Smooth muscle cell (in vitro differentiated cells): ENCODE data around the gene P2RX1. TPM values are rescaled to one million over a fixed set of nuclear protein-coding genes. Genes with fewer than 3 reads are reported as not detected.

Source experiments
- DNase-seq: peaks from one replicate; lab custom pipeline; 2025; ENCODE audit not compliant: unreplicated experiment; lab: John Stamatoyannopoulos, UW
- H2AFZ ChIP-seq: fragments of 200-600 bp; sonication (generic); 2 replicates; pipeline ENCODE4 v1.6.0; 2016; ENCODE audit warnings: antibody characterized with exemption, low read depth, mild to moderate bottlenecking
- H3F3A ChIP-seq: fragments of 200-600 bp; sonication (generic); 2 replicates; pipeline ENCODE4 v1.6.0; 2017; ENCODE audit warnings: antibody characterized with exemption, low read depth
- H3K27ac ChIP-seq: fragments of 200-600 bp; sonication (generic); 2 replicates; pipeline ENCODE4 v1.5.1; 2016; ENCODE audit warnings: low read depth, mild to moderate bottlenecking
- H3K27me3 ChIP-seq: fragments of 200-600 bp; sonication (generic); 2 replicates; pipeline ENCODE4 v1.6.1; 2016; ENCODE audit warnings: low read depth, mild to moderate bottlenecking
- H3K36me3 ChIP-seq: fragments of 200-600 bp; sonication (generic); 2 replicates; pipeline ENCODE4 v1.5.1; 2016; ENCODE audit warnings: low read depth
- H3K4me1 ChIP-seq: fragments of 200-600 bp; sonication (generic); 2 replicates; pipeline ENCODE4 v1.5.1; 2016; ENCODE audit warnings: low read depth
- H3K4me2 ChIP-seq: fragments of 200-600 bp; sonication (generic); 2 replicates; pipeline ENCODE4 v1.6.0; 2016; ENCODE audit warnings: mild to moderate bottlenecking
- H3K4me3 ChIP-seq: fragments of 200-600 bp; sonication (generic); 2 replicates; pipeline ENCODE4 v1.5.1; 2016; ENCODE audit warnings: mild to moderate bottlenecking
- H3K79me2 ChIP-seq: fragments of 200-600 bp; sonication (generic); 2 replicates; pipeline ENCODE4 v1.6.0; 2016; ENCODE audit warnings: low read depth, mild to moderate bottlenecking
- H3K9ac ChIP-seq: fragments of 200-600 bp; sonication (generic); 2 replicates; pipeline ENCODE4 v1.6.0; 2016; ENCODE audit warnings: low read depth
- H3K9me3 ChIP-seq: fragments of 200-600 bp; sonication (generic); replicated peaks from 2 replicates; pipeline ENCODE4 v1.5.1; 2016; ENCODE audit warnings: low read depth
- H4K20me1 ChIP-seq: fragments of 200-600 bp; sonication (generic); 2 replicates; pipeline ENCODE4 v1.6.0; 2016; ENCODE audit warnings: low read depth
- WGBS: methylation state at CpG from one replicate; pipeline ENCODE4 v1.1.7; 2016; ENCODE audit warnings: low lambda C conversion rate; 5-methylcytosine and 5-hydroxymethylcytosine counted together
- polyA plus RNA-seq: library from polyadenylated mRNA; unstranded; fragments of >200 nt; fragmentation: Nextera tagmentation; extraction: Ambion mirVana; gene quantifications from 2 replicates; pipeline ENCODE4 v1.2.1, GENCODE V29; 2016
- total RNA-seq: library from RNA; depleted of rRNA; stranded (reverse); fragments of >200 nt; gene quantifications from 2 replicates; pipeline ENCODE4 v1.2.3, GENCODE V29; 2014
- TF ChIP-seq, protein P1 (sequence below): fragments of 200-600 bp; sonication (generic); IDR thresholded peaks from 2 replicates; pipeline ENCODE4 v1.5.1; 2017; ENCODE audit warnings: borderline replicate concordance, mild to moderate bottlenecking, antibody characterized with exemption; ENCODE audit not compliant: insufficient read depth, poor library complexity, severe bottlenecking

The P2RX1 gene
- total and polyA plus RNA-seq, 2 experiments from 2014 or later: 1.3 to 3.2 TPM

DNA sequence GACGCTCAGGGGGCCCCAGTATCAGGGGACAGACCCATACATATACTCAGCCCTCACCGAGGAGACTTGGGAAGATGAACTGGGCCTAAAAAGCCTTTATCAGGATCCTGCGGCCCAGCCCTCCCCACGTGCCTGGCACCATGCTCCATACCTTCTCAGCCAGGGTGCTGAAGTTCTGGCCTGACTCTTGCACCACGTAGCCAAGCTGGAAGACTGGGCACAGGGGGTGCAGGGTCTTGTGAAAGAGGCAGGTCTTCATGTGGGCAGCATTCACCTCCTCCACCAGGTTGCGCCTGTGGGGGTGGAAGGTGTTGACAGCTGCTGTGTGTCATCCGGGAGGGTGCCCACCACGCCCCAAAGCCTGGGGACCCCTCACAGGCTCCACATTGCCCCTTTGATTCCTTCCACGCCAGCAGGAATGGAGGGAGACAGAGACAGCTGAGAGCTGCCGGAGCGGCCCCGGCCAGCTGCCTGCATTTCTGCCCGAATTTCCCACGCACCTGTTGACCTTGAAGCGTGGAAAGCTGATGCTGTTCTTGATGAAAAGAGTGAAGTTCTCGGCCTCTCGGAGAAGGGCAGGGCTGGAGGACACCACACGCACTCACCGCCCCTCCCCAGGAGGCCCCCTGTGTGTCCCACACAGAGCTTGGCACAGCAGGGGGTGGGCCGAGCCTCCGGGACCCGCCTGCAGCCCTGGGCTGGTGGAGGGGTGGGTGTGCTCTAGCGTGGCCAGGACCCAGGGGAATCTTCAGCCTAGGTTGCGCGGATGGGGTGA, 13.0 kb downstream of the P2RX1 start:
- Histone ChIP-seq H3K4me2 (no peak overlapping the region), H3K9me3 (no peaks in the 10 kb centered on the region), H3K27me3 (no peaks in the 10 kb centered on the region), H3K9ac (no peak overlapping the region), H2AFZ (no peak overlapping the region), H4K20me1 (no peaks in the 10 kb centered on the region), H3K36me3 (no peaks in the 10 kb centered on the region), H3K27ac (no peak overlapping the region), H3K4me3 (no peak overlapping the region), H3K79me2 (no peaks in the 10 kb centered on the region), H3F3A (no peaks in the 10 kb centered on the region), H3K4me1 (no peaks in the 10 kb centered on the region)
- WGBS: 84% methylated on average over 21 of the region's 25 CpGs
- TF ChIP-seq, protein P1, sequence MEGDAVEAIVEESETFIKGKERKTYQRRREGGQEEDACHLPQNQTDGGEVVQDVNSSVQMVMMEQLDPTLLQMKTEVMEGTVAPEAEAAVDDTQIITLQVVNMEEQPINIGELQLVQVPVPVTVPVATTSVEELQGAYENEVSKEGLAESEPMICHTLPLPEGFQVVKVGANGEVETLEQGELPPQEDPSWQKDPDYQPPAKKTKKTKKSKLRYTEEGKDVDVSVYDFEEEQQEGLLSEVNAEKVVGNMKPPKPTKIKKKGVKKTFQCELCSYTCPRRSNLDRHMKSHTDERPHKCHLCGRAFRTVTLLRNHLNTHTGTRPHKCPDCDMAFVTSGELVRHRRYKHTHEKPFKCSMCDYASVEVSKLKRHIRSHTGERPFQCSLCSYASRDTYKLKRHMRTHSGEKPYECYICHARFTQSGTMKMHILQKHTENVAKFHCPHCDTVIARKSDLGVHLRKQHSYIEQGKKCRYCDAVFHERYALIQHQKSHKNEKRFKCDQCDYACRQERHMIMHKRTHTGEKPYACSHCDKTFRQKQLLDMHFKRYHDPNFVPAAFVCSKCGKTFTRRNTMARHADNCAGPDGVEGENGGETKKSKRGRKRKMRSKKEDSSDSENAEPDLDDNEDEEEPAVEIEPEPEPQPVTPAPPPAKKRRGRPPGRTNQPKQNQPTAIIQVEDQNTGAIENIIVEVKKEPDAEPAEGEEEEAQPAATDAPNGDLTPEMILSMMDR: no peak
- no peak for DNase-seq

DNA sequence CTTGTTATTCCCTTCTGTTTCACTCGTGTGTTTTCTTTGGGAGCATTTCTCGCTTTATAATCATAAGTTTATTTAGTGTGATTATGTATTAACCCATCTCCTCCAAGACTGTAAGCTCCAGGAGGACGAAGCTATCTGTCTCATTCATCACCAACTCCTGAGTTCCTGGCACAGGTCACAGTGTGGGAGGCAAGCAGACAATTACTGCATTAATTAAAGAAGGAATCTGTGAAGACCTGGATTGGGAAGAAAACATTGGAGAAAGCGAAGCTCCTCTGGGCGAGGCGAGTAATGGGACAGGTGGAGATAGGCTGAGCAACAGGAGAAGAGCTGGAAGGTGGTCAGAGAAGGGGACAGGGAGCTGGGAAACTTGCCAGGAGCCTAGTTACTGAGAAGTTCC, 15.6 kb downstream of the P2RX1 start:
- no peaks in the 10 kb centered on the region for H3K4me1 ChIP-seq
- no peak overlapping the region for H2AFZ ChIP-seq
- TF ChIP-seq, protein P1: no peak
- H3K9me3 ChIP-seq: no peaks in the 10 kb centered on the region
- H3K36me3 ChIP-seq: no peaks in the 10 kb centered on the region
- DNase-seq: no peak
- no peaks in the 10 kb centered on the region for H3K79me2 ChIP-seq
- no peak overlapping the region for H3K9ac ChIP-seq
- H3K27ac ChIP-seq: no peak overlapping the region
- H3K27me3 ChIP-seq: no peaks in the 10 kb centered on the region
- 89% methylated on average over 6 of the region's 6 CpGs for WGBS
- no peaks in the 10 kb centered on the region for H3F3A ChIP-seq
- no peaks in the 10 kb centered on the region for H4K20me1 ChIP-seq
- no peak overlapping the region for H3K4me3 ChIP-seq
- no peak overlapping the region for H3K4me2 ChIP-seq

DNA sequence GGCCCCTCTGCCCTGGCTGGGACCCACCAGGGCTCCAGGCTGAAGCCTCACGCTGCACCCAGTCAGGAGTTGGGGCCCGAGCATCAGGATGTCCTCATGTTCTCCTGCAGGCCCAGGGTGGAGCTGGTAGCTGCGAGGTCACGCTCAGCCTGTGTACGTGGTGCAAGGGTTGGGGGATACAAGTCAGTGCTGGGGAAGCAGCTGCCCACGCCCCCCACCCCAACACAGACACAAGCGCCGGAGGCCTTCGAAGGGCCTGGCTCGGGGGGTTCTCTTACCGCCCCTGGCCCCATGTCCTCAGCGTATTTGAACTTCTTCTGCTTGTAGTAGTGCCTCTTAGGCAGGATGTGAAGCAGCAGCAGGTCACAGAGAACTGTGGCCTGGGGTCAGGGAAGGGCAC, 18.5 kb downstream of the P2RX1 start:
- Histone ChIP-seq H3K4me3 (no peak overlapping the region), H3K9ac (no peak overlapping the region), H3K79me2 (no peaks in the 10 kb centered on the region), H3K27me3 (no peaks in the 10 kb centered on the region), H3K9me3 (no peaks in the 10 kb centered on the region), H3F3A (peaks cover 7% of the 10 kb centered on the region), H3K27ac (no peak overlapping the region), H3K36me3 (no peaks in the 10 kb centered on the region), H3K4me1 (peaks cover 4% of the 10 kb centered on the region), H3K4me2 (no peak overlapping the region), H4K20me1 (no peaks in the 10 kb centered on the region), H2AFZ (no peak overlapping the region)
- TF ChIP-seq, protein P1: no peak
- 96% methylated on average over 12 of the region's 12 CpGs for WGBS
- no peak for DNase-seq

DNA sequence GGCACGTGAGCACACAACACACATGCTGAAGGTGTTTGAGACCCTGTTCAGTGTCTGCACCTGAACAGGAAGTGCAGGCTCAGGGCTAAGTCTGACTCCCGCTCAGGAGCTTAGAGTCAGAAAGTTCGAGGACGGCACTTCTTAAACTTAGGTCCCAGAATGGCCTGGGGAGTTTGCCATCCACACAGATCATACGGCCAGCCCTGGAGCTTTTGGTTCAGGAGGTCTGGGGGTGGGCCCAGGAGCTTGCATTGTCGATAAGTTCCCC, 19.4 kb downstream of the P2RX1 start:
- H3K9me3 ChIP-seq: no peaks in the 10 kb centered on the region
- H3K79me2 ChIP-seq: no peaks in the 10 kb centered on the region
- H3K36me3 ChIP-seq: no peaks in the 10 kb centered on the region
- H3F3A ChIP-seq: peaks cover 7% of the 10 kb centered on the region
- WGBS: 97% methylated on average over 6 of the region's 6 CpGs
- no peaks in the 10 kb centered on the region for H4K20me1 ChIP-seq
- no peak overlapping the region for H3K4me2 ChIP-seq
- H3K4me1 ChIP-seq: peaks cover 4% of the 10 kb centered on the region
- no peak overlapping the region for H2AFZ ChIP-seq
- H3K27me3 ChIP-seq: no peaks in the 10 kb centered on the region
- no peak overlapping the region for H3K4me3 ChIP-seq
- H3K9ac ChIP-seq: no peak overlapping the region
- TF ChIP-seq, protein P1: no peak
- no peak overlapping the region for H3K27ac ChIP-seq
- DNase-seq: no peak
